ENCODE results near the gene RTL1.

DNA sequence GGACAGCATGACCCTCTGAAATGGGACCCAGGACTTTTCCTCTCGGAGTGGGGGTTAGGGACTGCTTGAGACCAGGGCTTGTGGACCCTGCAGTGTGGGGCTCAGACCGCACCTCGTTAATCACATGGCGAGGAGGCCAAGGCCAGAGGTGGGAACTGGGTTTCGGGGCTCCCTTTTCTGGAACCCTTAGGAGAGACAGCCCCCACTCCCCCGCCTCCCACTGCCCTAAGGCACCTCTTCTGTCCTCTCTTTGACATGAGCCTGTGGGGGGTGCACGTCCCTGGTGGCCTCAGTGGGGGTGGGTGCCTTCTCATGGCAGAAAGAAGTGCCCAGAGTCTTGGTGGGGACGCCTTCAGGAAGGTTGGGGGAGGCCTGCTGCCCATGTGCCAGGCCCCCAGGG is 24.3 kb downstream of the RTL1 start:
- TF ChIP-seq, protein P1, sequence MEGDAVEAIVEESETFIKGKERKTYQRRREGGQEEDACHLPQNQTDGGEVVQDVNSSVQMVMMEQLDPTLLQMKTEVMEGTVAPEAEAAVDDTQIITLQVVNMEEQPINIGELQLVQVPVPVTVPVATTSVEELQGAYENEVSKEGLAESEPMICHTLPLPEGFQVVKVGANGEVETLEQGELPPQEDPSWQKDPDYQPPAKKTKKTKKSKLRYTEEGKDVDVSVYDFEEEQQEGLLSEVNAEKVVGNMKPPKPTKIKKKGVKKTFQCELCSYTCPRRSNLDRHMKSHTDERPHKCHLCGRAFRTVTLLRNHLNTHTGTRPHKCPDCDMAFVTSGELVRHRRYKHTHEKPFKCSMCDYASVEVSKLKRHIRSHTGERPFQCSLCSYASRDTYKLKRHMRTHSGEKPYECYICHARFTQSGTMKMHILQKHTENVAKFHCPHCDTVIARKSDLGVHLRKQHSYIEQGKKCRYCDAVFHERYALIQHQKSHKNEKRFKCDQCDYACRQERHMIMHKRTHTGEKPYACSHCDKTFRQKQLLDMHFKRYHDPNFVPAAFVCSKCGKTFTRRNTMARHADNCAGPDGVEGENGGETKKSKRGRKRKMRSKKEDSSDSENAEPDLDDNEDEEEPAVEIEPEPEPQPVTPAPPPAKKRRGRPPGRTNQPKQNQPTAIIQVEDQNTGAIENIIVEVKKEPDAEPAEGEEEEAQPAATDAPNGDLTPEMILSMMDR (IDR thresholded peaks at IDR 0.05; ENCODE audit: borderline replicate concordance, extremely low read depth, low read length, poor library complexity, severe bottlenecking) = no peak
- TF ChIP-seq EZH2 (IDR thresholded peaks at IDR 0.05; ENCODE audit: borderline replicate concordance, low read depth, low read length, severe bottlenecking) = no peak

Measured in DND-41 (cell line).